ENCODE measurements around the gene DAPK2. TPM values are rescaled to one million over a fixed set of nuclear protein-coding genes. Genes with fewer than 3 reads are reported as not detected.
A peak's percentile ranks its signal among the peaks of the same experiment; 100 is the strongest.

DAPK2 gene
- total and polyA plus RNA-seq, 7 experiments from 2014 or later, result 0.46 to 9.3 (median 4.2) TPM; not detected in 3

GRCh38 chr15:63995789-63996188 lies 50.5 kb downstream of the DAPK2 start:
- DNase-seq (no peak), ATAC-seq (peak; percentile 10)
- H3K27ac Mint-ChIP-seq, result no peak overlapping the region
- Histone ChIP-seq H3K4me1 (ENCODE audit: control insufficient read depth in 2 of 2, insufficient read depth in 2 of 2, low read length in 2 of 2) (no peaks in the 10 kb centered on the region), H3K4me3 (ENCODE audit: low read length) (no peak overlapping the region), H3K27ac (ENCODE audit: low read depth, low read length) (no peak overlapping the region), H3K36me3 (ENCODE audit: control insufficient read depth in 2 of 3, insufficient read depth in 3 of 3, low read length in 3 of 3) (no peaks in the 10 kb centered on the region), H3K9me3 (ENCODE audit: control insufficient read depth in 2 of 3, low read length in 3 of 3) (no peaks in the 10 kb centered on the region), H3K27me3 (ENCODE audit: control insufficient read depth in 2 of 2, insufficient read depth in 2 of 2, low read length in 2 of 2) (no peaks in the 10 kb centered on the region)
- intact Hi-C loops (cut with micrococcal nuclease), result no loop called here
- peaks cover 0 to 58% (median 12%) of the 10 kb centered on the region in 7 donors for H3K4me1 Mint-ChIP-seq
- no peaks in the 10 kb centered on the region for H3K36me3 Mint-ChIP-seq
- ChIA-PET CTCF (no interaction called here), POLR2A (no interaction called here)
- no peak overlapping the region for H3K4me3 Mint-ChIP-seq
- peaks cover 0 to 9% (median 0%) of the 10 kb centered on the region in 5 donors for H3K27me3 Mint-ChIP-seq
- H3K9me3 Mint-ChIP-seq, result no peaks in the 10 kb centered on the region

GRCh38 chr15:63994073-63994600 lies 52.1 kb downstream of the DAPK2 start:
- Mint-ChIP-seq H3K27ac (peak overlapping the region in 3 of 9 donors; percentile 3 to 65 (median 12)), H3K4me3 (no peak overlapping the region), H3K4me1 (peaks cover 0 to 49% (median 13%) of the 10 kb centered on the region in 7 donors), H3K36me3 (no peaks in the 10 kb centered on the region), H3K27me3 (no peaks in the 10 kb centered on the region), H3K9me3 (no peaks in the 10 kb centered on the region)
- Histone ChIP-seq H3K9me3 (ENCODE audit: control insufficient read depth in 2 of 3, low read length in 3 of 3) (no peaks in the 10 kb centered on the region), H3K4me3 (ENCODE audit: low read length) (no peak overlapping the region), H3K27ac (ENCODE audit: low read depth, low read length) (no peak overlapping the region), H3K27me3 (ENCODE audit: control insufficient read depth in 2 of 2, insufficient read depth in 2 of 2, low read length in 2 of 2) (no peaks in the 10 kb centered on the region), H3K36me3 (ENCODE audit: control insufficient read depth in 2 of 3, insufficient read depth in 3 of 3, low read length in 3 of 3) (no peaks in the 10 kb centered on the region), H3K4me1 (ENCODE audit: control insufficient read depth in 2 of 2, insufficient read depth in 2 of 2, low read length in 2 of 2) (no peaks in the 10 kb centered on the region)
- no peak for DNase-seq
- ATAC-seq, result no peak
- CTCF ChIA-PET, result no interaction called here
- intact Hi-C loops (cut with micrococcal nuclease), result no loop called here
- POLR2A ChIA-PET, result no interaction called here

- Mint-ChIP-seq H3K27me3 (no peaks in the 10 kb centered on the region), H3K27ac (peak overlapping the region in 3 of 9 donors; percentile 34 to 65 (median 54)), H3K36me3 (no peaks in the 10 kb centered on the region), H3K4me3 (no peak overlapping the region), H3K9me3 (no peaks in the 10 kb centered on the region), H3K4me1 (peaks cover 0 to 33% (median 8%) of the 10 kb centered on the region in 7 donors)
- intact Hi-C loops (cut with micrococcal nuclease), result no loop called here
- CTCF ChIA-PET, result no interaction called here
- no peaks in the 10 kb centered on the region for H3K36me3 ChIP-seq (ENCODE audit: control insufficient read depth in 2 of 3, insufficient read depth in 3 of 3, low read length in 3 of 3)
- no peak overlapping the region for H3K27ac ChIP-seq (ENCODE audit: low read depth, low read length)
- H3K27me3 ChIP-seq (ENCODE audit: control insufficient read depth in 2 of 2, insufficient read depth in 2 of 2, low read length in 2 of 2), result no peaks in the 10 kb centered on the region
- H3K4me3 ChIP-seq (ENCODE audit: low read length), result no peak overlapping the region
- ATAC-seq (no peak), DNase-seq (no peak)
- POLR2A ChIA-PET, result interaction anchor here (0.7 to 1.3 kb wide), 2 partner anchors 19 to 156 kb away, joined by 4 to 5 read pairs; no protein-coding TSS in a partner anchor
- H3K4me1 ChIP-seq (ENCODE audit: control insufficient read depth in 2 of 2, insufficient read depth in 2 of 2, low read length in 2 of 2), result no peaks in the 10 kb centered on the region
- no peaks in the 10 kb centered on the region for H3K9me3 ChIP-seq (ENCODE audit: control insufficient read depth in 2 of 3, low read length in 3 of 3)
Observed at GRCh38 chr15:63992300-63992699, 54.0 kb downstream of the DAPK2 start.

GRCh38 chr15:63991706-63992105 lies 54.6 kb downstream of the DAPK2 start:
- DNase-seq, result no peak
- Mint-ChIP-seq H3K27ac (peak overlapping the region in 2 of 9 donors; percentile 34 to 65), H3K36me3 (no peaks in the 10 kb centered on the region), H3K27me3 (no peaks in the 10 kb centered on the region), H3K9me3 (no peaks in the 10 kb centered on the region), H3K4me1 (peaks cover 0 to 32% (median 8%) of the 10 kb centered on the region in 7 donors), H3K4me3 (no peak overlapping the region)
- ChIA-PET CTCF (interaction anchor here (1.5 kb wide), 1 partner anchor 20 kb away, joined by 3 read pairs; no protein-coding TSS in a partner anchor), POLR2A (interaction anchor here (1.3 kb wide), 1 partner anchor 19 kb away, joined by 5 read pairs; no protein-coding TSS in a partner anchor)
- no peaks in the 10 kb centered on the region for H3K36me3 ChIP-seq (ENCODE audit: control insufficient read depth in 2 of 3, insufficient read depth in 3 of 3, low read length in 3 of 3)
- no peaks in the 10 kb centered on the region for H3K27me3 ChIP-seq (ENCODE audit: control insufficient read depth in 2 of 2, insufficient read depth in 2 of 2, low read length in 2 of 2)
- no peak overlapping the region for H3K4me3 ChIP-seq (ENCODE audit: low read length)
- H3K4me1 ChIP-seq (ENCODE audit: control insufficient read depth in 2 of 2, insufficient read depth in 2 of 2, low read length in 2 of 2), result no peaks in the 10 kb centered on the region
- no peak overlapping the region for H3K27ac ChIP-seq (ENCODE audit: low read depth, low read length)
- H3K9me3 ChIP-seq (ENCODE audit: control insufficient read depth in 2 of 3, low read length in 3 of 3), result no peaks in the 10 kb centered on the region
- intact Hi-C loops (cut with micrococcal nuclease), result no loop called here
- ATAC-seq, result no peak

- H3K36me3 ChIP-seq (ENCODE audit: control insufficient read depth in 2 of 3, insufficient read depth in 3 of 3, low read length in 3 of 3), result no peaks in the 10 kb centered on the region
- no peak overlapping the region for H3K27ac ChIP-seq (ENCODE audit: low read depth, low read length)
- H3K27ac Mint-ChIP-seq, result no peak overlapping the region
- no peaks in the 10 kb centered on the region for H3K36me3 Mint-ChIP-seq
- intact Hi-C loops (cut with micrococcal nuclease), result no loop called here
- H3K27me3 ChIP-seq (ENCODE audit: control insufficient read depth in 2 of 2, insufficient read depth in 2 of 2, low read length in 2 of 2), result no peaks in the 10 kb centered on the region
- ChIA-PET POLR2A (no interaction called here), CTCF (interaction anchor here (1.5 kb wide), 1 partner anchor 21 kb away, joined by 3 read pairs; no protein-coding TSS in a partner anchor)
- H3K9me3 Mint-ChIP-seq, result no peaks in the 10 kb centered on the region
- no peaks in the 10 kb centered on the region for H3K27me3 Mint-ChIP-seq
- H3K4me3 ChIP-seq (ENCODE audit: low read length), result no peak overlapping the region
- ATAC-seq (no peak), DNase-seq (no peak)
- no peaks in the 10 kb centered on the region for H3K9me3 ChIP-seq (ENCODE audit: control insufficient read depth in 2 of 3, low read length in 3 of 3)
- H3K4me1 ChIP-seq (ENCODE audit: control insufficient read depth in 2 of 2, insufficient read depth in 2 of 2, low read length in 2 of 2), result no peaks in the 10 kb centered on the region
- no peak overlapping the region for H3K4me3 Mint-ChIP-seq
- peaks cover 0 to 26% (median 8%) of the 10 kb centered on the region in 7 donors for H3K4me1 Mint-ChIP-seq
Observed at GRCh38 chr15:63990454-63990853, 55.8 kb downstream of the DAPK2 start.

GRCh38 chr15:63987796-63988378 lies 58.4 kb downstream of the DAPK2 start:
- H3K9me3 ChIP-seq (ENCODE audit: control insufficient read depth in 2 of 3, low read length in 3 of 3), result no peaks in the 10 kb centered on the region
- Mint-ChIP-seq H3K27me3 (no peaks in the 10 kb centered on the region), H3K27ac (peak overlapping the region in 1 of 9 donors; percentile 25), H3K4me3 (no peak overlapping the region), H3K36me3 (no peaks in the 10 kb centered on the region), H3K4me1 (peaks cover 0 to 21% (median 5%) of the 10 kb centered on the region in 7 donors), H3K9me3 (peaks cover 0 to 2% (median 0%) of the 10 kb centered on the region in 11 donors)
- no peaks in the 10 kb centered on the region for H3K27me3 ChIP-seq (ENCODE audit: control insufficient read depth in 2 of 2, insufficient read depth in 2 of 2, low read length in 2 of 2)
- no peaks in the 10 kb centered on the region for H3K36me3 ChIP-seq (ENCODE audit: control insufficient read depth in 2 of 3, insufficient read depth in 3 of 3, low read length in 3 of 3)
- no peak overlapping the region for H3K27ac ChIP-seq (ENCODE audit: low read depth, low read length)
- intact Hi-C loops (cut with micrococcal nuclease), result no loop called here
- no peak overlapping the region for H3K4me3 ChIP-seq (ENCODE audit: low read length)
- no peak for ATAC-seq
- no peaks in the 10 kb centered on the region for H3K4me1 ChIP-seq (ENCODE audit: control insufficient read depth in 2 of 2, insufficient read depth in 2 of 2, low read length in 2 of 2)
- CTCF ChIA-PET, result no interaction called here
- no peak for DNase-seq
- POLR2A ChIA-PET, result no interaction called here

Measured in naive thymus-derived CD4-positive, alpha-beta T cell (primary cell).